Retina (tissue), 1 donor: ENCODE data around the gene ADAMTS14.

ENCODE experiments used
- DNase-seq: peaks from one replicate; pipeline ENCODE4 v3.0.0-alpha.2; 2016

ADAMTS14 gene

GRCh38 chr10:70797840-70798239 lies 125.5 kb downstream of the ADAMTS14 start:
- no peak for DNase-seq

GRCh38 chr10:70799124-70799523 lies 126.8 kb downstream of the ADAMTS14 start:
- no peak for DNase-seq

- DNase-seq: no peak
Measured at GRCh38 chr10:70801854-70802253, 129.5 kb downstream of the ADAMTS14 start.

GRCh38 chr10:70803775-70804420 lies 131.6 kb downstream of the ADAMTS14 start:
- DNase-seq: no peak

- no peak for DNase-seq
Measured at GRCh38 chr10:70804421-70804808, 132.1 kb downstream of the ADAMTS14 start.

- DNase-seq: no peak
Measured at GRCh38 chr10:70805619-70806215, 133.4 kb downstream of the ADAMTS14 start.

GRCh38 chr10:70806841-70807240 lies 134.5 kb downstream of the ADAMTS14 start:
- no peak for DNase-seq

GRCh38 chr10:70807556-70807955 lies 135.2 kb downstream of the ADAMTS14 start:
- DNase-seq: no peak

GRCh38 chr10:70809011-70809611 lies 136.8 kb downstream of the ADAMTS14 start:
- DNase-seq: no peak

GRCh38 chr10:70809726-70810125 lies 137.4 kb downstream of the ADAMTS14 start:
- DNase-seq: no peak

GRCh38 chr10:70810967-70811366 lies 138.7 kb downstream of the ADAMTS14 start:
- no peak for DNase-seq

- DNase-seq: no peak
Measured at GRCh38 chr10:70811881-70812280, 139.6 kb downstream of the ADAMTS14 start.
